ENCODE results near the gene KANSL2.
A peak's percentile ranks its signal among the peaks of the same experiment; 100 is the strongest.
"Not testable (repeated sequence)": the region's sequence is repeated elsewhere in the genome, so short reads cannot be mapped to it uniquely, and the experiment has no call there.

The KANSL2 gene

DNA sequence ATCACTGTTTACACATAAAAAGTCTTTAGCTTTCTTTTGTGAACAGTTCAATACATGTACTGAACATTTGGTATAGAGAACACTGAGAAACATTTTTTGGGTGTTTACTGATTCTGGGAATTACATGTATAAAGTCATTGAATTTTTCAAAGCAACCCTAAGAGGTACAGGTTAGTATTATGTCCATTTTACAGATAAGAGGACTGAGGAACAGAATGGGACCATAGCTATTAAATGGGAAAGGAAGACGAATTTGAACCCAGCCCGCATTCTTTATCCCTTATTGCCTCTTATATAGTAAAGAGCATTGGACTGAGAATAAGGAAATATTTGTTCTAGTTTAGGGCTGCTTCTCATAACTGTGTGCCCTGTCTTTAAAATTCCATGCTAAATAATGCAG, 889 bp upstream of the KANSL2 start:
- DNase-seq (ENCODE audit: low read depth) = no peak

DNA sequence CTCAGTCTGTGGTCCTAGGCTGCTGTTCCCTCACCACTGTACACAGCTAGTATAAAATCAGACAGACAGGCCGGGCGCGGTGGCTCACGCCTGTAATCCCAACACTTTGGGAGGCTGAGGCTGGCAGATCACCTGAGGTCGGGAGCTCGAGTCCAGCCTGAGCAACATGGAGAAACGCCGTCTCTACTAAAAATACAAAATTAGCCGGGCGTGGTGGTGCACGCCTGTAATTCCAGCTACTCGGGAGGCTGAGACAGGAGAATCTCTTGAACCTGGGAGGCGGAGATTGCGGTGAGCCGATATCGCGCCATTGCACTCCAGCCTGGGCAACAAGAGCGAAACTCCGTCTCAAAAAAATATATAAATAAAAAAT, 481 bp upstream of the KANSL2 start:
- not testable (repeated sequence) for DNase-seq (ENCODE audit: low read depth)

DNA sequence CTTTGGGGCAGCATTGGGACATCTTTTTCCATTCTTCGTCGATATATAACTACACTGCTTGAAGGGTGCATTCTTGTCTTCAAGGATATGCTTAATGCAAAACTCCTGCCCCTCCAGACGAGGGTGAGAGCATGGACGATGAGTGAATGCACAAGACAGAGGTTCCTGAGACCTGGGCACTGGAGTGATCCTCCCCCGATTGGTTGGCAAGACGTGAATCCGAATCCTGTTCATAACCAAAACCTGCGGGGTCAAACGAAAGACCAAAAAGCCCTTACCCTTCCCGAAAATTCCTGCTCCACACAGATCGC, 684 bp downstream of the KANSL2 start:
- no peak for DNase-seq (ENCODE audit: low read depth)

DNA sequence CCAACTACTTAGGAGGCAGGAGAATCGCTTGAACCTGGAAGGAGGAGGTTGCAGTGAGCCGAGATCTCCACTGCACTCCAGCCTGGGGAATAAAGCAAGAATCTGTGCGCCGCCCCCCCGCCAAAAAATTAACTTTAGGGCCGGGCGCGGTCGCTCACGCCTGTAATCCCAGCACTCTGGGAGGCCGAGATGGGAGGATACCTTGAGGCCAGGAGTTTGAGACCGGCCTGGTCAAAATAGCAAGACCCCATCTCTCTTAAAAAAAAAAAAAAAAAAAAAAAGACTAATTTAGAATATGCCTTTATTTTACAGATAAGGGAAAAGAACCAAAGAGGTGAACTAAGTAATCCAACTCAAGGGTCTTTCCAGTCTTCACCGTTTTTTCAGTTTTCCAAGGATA, 1.2 kb downstream of the KANSL2 start:
- DNase-seq (ENCODE audit: low read depth) = no peak

DNA sequence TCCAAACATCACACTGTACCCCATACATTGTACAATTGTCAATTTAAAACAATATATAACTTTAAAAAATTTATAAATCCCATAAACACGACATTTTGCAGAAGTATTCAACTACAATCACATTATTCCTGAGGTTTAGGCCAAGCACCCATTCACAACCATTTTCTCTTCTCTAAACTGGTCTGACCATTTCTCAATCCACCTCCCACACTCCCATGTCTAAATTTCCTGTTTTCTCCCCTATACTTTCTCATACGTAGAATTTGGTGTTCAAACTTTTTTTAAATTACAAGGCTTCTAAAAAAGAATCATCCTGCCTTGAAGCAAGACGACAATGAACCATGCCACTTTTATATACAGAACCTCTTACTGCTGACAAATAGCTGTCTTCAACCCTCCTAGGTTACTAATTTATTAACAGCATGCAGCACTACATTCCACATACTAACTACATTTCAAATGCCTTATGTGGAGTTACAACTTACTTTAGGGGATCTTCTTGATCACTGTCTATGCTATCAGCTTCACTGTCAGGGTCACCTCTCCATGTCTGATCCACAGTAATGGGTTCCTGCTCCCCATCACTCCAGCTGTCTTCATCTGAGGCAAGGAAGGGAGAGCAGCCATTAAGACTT, 3.4 kb downstream of the KANSL2 start:
- no peak for DNase-seq (ENCODE audit: low read depth)

GRCh38 chr12:48671231-48671856, 10.7 kb downstream of the KANSL2 start:
- no peak for DNase-seq (ENCODE audit: low read depth)

- no peak for DNase-seq (ENCODE audit: low read depth)
Measured at GRCh38 chr12:48668996-48669395, 13.0 kb downstream of the KANSL2 start.

- DNase-seq (ENCODE audit: low read depth) = no peak
Measured at GRCh38 chr12:48659863-48660262, 22.2 kb downstream of the KANSL2 start.

DNA sequence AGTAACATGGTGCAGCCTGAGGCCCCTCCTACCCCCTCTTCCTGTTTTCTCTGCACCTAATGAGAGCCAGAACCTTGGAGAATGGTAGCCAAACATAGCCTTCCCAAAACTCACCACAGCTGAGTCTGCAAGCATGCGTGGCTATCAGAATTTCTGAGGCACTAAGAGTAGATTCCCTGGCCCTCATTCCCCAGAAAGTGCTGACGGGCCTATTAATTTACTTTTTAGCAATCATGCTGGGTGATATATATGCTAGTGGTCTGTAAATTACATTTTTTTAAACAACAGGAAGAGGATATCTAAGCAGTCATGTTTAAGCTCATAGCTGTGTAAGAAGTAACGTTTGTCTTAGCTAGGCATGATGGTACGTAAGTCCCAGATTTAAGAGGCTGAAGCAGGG, 30.4 kb downstream of the KANSL2 start:
- DNase-seq (ENCODE audit: low read depth) = no peak

GRCh38 chr12:48645354-48645753, 36.7 kb downstream of the KANSL2 start:
- not testable (repeated sequence) for DNase-seq (ENCODE audit: low read depth)

DNA sequence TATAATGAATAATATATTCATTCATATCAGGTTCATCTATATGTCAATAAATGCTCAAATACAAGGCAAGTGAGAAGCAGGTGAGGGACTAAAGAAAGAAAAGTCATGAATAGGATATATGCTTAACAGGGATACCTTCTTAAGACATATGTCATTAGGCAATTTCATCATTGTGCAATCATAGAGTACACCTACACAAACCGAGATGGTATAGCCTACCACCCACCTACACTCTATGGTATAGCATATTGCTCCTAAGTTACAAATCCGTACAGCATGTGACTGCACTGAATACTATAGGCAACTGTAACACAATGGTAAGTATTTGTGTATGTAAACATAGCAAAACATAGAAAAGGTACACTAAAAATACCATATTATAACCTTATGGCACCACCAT, 39.0 kb downstream of the KANSL2 start:
- DNase-seq (ENCODE audit: low read depth) = no peak

GRCh38 chr12:48641752-48642555, 40.1 kb downstream of the KANSL2 start:
- DNase-seq (ENCODE audit: low read depth) = not testable (repeated sequence)

- DNase-seq (ENCODE audit: low read depth) = no peak
Measured at GRCh38 chr12:48640854-48641253, 41.2 kb downstream of the KANSL2 start.

GRCh38 chr12:48640428-48640827, 41.6 kb downstream of the KANSL2 start:
- DNase-seq (ENCODE audit: low read depth) = no peak

DNA sequence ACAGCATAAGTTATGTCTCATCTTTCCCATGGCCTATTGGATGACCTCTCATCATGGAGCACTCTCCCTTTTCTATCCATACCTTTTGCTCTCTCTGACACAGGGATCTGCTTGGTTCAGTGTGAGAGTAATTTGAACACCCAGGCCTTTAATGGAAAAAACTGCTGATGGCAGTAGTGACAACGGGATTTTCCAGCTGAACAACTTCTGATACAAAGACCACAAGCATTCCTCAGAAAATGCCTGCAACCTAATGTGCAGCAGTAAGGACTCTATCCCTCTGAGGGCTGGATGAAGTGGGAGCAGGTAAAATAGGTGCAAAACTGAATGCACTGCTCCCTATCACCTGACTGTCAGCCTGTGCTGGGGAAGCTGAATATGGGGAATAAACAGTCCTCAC, 51.0 kb downstream of the KANSL2 start:
- no peak for DNase-seq (ENCODE audit: low read depth)

DNA sequence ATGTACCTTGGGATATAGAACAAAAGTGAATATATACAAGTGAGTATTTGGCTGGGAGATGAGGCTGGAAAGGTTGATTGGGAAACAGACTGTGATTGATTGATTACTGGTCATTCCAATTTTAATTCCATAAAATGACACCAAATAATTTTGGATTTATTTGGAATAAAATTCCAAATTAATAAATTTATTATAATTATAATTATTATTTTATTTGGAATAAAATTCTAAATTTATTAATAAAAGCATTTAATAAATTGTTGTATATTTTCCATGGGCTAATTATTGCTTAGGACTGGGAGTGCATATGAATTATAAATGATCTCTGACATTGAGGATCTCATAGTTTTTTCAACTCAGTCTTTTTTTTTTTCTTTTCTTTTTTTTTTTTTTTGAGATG, 51.7 kb downstream of the KANSL2 start:
- no peak for DNase-seq (ENCODE audit: low read depth)

GRCh38 chr12:48629541-48629940, 52.5 kb downstream of the KANSL2 start:
- no peak for DNase-seq (ENCODE audit: low read depth)

- no peak for DNase-seq (ENCODE audit: low read depth)
Measured at GRCh38 chr12:48627556-48627955, 54.5 kb downstream of the KANSL2 start.

DNA sequence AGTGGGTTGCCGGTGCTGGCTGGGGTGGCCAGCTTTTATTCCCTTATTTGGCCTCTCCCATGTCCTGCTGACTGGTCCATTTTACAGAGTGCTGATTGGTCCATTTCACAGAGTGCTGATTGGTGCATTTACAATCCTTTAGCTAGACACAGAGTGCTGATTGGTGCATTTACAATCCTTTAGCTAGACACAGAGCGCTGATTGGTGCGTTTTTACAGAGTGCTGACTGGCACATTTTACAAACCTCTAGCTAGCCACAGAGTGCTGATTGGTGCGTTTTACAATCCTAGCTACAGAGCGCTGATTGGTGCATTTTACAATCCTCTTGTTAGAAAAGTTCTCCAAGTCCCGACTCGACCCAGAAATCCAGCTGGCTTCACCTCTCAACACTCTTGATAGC, 59.0 kb downstream of the KANSL2 start:
- not testable (repeated sequence) for DNase-seq (ENCODE audit: low read depth)

- DNase-seq (ENCODE audit: low read depth) = peak; percentile 64
Measured at GRCh38 chr12:48618541-48618940, 63.5 kb downstream of the KANSL2 start.

DNA sequence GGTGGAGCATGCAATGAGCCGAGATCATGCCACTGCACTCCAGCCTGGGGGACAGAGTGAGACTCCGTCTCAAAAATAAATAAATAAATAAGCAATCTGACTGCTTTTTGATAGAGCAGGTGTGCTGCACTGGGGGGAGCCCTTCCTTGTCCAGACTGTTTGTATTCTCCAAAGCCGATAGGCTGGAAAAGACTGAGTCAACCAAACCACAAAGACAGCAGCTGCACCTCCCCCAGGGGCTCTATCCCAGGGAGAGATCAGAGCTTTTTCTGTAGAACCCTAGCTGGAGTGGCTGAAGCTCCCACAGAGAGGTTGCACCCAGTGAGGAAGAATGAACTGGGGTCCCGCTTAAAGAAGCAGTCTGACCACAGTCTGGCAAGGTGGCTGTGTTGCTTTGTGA, 66.4 kb downstream of the KANSL2 start:
- no peak for DNase-seq (ENCODE audit: low read depth)

DNA sequence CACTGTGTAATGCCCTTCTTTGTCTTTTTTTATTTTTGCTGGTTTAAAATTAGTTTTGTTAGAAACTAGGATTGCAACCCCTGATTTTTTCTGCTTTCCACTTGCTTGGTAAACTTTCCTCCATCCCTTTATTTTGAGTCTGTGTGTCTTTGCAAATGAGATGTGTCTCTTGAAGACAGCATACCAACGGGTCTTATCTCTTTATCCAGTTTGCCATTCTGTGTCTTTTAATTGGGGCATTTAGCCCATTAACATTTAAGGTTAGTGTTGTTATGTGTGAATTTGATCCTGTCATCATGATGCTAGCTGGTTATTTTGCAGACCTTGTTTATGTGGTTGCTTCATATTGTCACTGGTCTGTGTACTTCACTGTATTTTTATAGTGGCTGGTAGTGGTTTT, 68.7 kb downstream of the KANSL2 start:
- no peak for DNase-seq (ENCODE audit: low read depth)

Data from CMK (cell line).